ENCODE results near the gene PARD3.
"Not testable (repeated sequence)": the region's sequence is repeated elsewhere in the genome, so short reads cannot be mapped to it uniquely, and the experiment has no call there.

The PARD3 gene

DNA sequence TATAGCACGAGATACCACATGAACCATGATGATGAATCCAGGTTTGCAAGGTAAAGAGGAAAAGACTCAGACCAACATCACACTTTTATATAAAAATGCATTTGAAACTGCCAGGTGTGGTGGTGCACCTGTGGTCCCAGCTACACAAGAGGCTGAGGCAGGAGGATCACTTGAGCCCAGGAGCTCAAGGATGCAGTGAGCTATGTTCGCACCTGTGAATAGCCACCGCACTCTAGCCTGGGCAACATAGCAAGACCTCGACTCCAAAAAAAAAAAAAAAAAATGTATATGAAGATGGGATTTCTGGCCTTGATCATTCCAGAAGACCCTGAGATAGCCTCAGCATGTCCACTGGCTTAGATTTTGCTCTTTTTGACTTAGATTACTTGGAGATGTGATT, 161.6 kb downstream of the PARD3 start:
- no peak for DNase-seq

DNA sequence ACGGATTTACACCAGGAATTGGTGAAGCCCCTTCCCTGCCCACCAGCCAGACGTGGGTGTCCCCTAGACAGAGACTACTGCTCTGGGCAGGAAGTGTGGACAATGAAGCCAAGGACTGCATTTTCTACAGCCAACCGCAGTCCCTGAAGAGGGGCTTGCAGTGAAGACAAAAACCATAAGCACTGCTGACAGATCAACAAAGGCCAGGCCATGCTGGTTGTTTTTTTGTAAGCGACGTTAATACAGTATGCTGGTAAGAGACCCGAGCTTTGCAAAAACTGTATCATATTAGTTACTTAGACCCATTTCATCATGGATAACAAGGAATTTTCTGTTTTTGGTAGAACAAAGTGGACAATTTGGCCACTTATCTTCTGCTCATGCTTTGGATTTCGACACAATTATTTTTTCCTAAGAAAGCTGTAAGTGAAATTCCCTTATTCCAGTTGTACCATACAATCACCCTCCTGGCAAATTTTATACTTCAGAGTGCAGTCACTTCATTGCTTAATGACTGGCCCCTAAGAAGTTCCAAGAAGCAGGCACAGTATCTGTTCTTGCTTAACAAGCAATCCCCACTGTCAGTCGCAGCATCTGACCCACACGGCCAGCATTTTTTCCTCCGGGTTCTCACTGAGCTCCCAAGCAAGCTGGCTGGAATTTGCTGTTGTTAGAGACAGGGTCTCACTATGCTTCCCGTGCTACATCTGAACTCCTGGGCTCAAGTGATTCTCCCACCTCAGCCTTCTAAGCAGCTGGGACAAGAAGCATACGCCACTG, 163.5 kb downstream of the PARD3 start:
- DNase-seq: no peak

DNA sequence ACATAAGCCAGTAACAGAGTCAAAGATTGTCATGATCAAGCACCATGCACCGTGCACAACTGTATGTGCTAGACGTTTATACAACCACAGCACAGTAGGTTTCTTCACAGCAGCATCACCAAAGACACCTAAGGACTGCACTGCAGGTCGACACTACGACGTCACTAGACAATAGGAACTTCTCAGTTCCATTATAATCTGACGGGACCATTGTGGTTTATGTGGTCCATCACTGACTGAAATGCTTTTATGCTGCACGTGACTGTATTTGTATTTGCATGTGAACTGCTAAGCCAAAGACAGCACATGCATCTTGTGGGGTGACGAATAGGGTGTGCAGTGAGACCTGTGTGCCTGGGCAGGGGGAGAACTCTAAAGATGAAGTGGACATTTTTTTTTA, 164.9 kb downstream of the PARD3 start:
- no peak for DNase-seq

DNA sequence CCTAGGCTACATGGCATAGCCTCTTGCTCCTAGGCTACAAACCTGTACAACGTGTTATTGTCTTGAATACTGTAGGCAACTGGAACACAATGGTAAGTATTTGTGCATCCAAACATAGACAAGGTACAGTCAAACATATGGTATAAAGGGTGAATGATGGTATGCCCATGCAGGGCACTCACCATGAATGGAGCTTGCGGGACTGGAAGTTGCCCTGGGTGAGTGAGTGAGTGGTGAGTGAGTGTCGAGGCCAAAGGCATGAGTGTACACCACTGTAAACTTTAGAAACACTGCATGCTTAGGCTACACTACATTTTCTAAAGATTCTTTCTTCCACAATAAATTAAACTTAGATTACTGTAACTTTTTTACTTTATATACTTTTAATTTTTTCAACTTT, 165.7 kb downstream of the PARD3 start:
- no peak for DNase-seq

DNA sequence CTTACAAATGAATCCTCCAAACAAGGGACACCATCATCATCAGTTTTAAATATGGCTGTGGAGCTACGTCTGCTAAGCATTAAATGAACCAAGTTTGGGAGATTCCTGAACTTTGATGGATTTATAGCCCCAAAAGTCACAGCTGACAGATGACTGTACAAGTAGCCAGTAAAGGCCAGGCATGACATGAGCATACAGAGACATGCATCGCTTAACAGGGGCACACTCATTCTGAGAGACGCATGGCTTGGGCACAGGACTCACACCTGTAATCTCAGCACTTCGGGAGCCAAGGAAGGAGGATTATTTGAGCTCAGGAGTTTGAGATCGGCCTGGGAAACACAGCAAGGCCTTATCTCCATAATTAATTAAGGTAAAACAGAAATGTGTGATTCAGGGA, 166.2 kb downstream of the PARD3 start:
- DNase-seq: no peak

DNA sequence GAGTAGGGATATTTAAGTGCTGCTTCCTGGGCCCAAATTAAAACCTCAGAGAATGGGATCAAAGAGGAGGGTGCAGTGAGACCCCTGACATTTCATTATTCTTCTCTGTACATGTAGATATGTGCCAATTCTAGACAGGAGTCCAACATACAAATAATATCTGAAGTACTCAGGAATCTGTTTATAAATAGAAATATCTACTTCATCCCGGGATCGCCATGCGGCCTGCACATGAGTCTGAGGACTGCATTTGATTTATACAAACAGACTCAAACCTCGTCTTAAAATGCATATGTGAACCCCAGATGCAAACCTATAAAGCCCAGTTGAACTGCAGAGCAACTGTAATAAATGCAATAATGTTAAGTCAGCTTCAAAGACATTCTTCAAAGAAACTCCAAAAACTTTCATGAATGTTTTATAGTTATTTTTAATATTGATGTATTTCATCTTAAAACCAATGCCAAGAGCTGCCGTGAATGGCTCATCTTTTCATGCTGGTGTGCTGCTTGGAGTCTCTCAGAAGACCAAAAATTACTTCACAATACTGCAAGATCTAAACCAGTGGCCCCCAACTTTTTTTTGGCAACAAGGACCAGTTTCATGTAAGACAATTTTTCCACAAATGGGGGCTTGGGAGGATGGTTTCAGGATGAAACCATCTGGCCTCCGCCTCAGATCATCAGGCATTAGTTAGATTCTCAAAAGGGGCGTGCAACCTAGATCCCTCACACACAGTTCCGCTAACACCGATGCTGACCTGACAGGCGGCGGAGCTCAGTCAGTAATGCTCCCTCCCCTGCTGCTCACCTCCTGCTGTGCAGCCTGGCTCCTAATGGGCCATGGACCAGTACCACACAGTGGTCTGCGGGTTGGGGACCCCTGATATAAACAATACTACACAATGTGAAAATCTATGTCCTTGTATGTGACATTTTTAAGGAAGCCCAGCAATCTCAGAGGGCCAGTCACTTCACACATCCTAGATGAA, 166.9 kb downstream of the PARD3 start:
- no peak for DNase-seq

DNA sequence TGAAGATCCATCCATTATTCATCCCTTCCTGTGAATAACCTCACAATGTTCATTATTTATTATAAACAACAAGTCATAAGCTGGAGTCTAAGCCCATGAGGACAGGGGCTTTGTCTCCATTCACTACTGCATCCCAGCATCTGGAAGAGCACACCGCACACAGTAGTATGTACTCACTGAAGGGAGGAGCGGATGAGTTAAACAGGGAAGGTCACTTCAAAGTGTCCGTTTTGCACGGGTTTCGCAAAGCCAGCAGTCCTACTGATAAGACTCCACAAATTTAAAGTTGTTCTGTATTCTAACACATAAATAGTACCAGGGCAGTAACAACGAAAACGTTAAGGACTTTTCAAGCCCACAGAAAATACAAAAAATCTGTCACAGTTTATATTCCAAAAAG, 167.9 kb downstream of the PARD3 start:
- DNase-seq: no peak

DNA sequence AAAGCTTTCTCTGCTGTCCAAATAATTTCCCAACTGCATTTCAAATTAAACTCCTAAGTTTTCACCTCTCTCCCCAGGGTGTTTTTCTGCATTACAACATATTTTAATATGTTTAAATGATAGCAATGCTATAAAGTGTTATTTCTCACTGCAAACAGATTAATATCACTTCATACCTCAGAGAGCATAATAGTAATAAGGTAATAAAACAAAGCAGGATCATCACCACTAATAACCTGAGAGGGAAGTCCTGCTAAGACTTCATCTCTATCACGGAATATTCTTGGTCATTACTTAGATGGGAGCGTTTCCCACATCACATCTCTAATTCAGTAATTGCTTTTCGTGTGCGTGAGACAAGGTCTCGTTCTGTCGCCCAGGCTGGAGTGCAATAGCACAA, 168.8 kb downstream of the PARD3 start:
- no peak for DNase-seq

DNA sequence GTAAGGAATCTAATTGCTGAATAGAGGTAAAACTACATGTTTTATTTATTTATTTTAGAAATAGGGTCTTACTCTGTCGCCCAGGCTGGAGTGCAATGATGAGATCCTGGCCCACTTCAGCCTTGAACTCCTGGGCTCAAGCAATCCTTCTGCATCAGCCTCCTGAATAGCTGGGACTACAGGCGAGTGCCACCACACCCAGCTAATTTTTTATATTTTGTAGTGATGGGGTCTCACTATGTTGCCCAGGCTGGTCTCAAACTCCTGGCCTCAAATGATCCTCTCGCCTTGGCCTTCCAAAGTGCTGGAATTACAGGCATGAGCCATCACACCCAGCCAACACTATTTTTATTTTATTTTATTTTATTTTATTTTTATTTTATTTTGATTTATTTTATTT, 170.3 kb downstream of the PARD3 start:
- DNase-seq: not testable (repeated sequence)

DNA sequence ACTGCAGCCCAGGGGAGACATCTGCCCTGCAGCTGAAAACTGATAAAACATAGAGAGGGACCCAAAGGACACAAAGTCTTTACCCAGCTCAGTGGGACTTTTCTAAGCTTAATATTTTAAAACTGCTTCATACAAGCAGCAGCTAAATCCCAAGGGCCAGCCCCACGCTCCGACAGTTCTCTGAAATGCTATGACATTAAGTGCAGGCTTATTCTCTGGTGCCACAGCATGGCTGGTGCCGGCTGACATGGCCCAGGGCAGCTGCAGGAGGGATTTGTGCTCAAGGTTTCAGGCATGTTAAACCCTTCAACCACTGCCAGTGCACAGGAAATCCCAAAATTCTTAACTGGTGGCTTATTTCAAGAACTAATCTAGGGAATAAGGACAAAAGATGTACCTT, 170.9 kb downstream of the PARD3 start:
- no peak for DNase-seq

DNA sequence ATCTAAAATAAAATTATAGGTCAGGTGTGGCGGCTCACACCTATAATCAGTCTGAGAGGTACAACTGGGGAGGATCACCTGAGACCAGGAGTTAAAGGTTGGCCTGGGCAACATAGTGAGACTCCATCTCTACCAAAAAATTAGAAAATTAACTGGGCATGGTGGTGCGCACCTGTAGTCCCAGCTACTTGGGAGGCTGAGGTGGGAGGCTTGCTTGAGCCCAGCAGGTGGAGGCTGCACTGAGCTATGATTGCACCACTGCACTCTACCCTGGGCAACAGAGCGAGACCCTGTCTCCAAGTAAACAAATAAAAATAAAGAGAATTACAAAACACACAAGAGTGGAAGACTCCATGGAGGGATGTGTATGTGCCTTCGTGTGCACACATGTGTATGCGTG, 171.5 kb downstream of the PARD3 start:
- no peak for DNase-seq

DNA sequence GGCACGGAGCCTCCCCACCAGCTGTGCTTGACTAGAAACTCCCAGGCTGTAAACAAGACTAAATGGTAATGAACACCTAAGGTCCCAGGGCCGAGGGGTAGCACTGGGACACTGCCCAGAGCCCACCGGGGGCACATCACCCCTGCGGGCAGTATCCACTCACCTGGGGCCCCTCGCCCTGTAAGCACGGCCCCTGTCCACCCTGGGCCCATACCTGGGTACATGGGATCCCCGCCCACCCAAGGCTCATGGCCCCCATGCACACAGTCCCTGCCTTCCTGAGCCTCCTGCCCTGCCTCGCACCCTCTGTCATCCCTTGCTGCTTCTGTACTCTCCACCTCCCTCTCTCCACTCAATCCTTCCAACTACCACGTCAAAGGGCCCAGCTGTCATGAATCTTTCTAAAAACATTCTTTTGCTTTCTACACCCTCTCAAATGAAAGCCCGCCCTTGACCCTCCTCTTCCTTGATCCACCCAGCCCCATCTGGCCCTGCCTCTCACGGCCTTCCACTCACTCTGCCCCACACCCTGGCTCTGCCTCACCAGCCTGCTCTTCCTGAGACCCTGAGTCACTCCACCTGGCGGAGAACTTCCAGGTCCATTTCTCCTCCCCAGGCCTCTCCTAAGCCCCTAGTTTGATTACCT, 173.1 kb downstream of the PARD3 start:
- no peak for DNase-seq

DNA sequence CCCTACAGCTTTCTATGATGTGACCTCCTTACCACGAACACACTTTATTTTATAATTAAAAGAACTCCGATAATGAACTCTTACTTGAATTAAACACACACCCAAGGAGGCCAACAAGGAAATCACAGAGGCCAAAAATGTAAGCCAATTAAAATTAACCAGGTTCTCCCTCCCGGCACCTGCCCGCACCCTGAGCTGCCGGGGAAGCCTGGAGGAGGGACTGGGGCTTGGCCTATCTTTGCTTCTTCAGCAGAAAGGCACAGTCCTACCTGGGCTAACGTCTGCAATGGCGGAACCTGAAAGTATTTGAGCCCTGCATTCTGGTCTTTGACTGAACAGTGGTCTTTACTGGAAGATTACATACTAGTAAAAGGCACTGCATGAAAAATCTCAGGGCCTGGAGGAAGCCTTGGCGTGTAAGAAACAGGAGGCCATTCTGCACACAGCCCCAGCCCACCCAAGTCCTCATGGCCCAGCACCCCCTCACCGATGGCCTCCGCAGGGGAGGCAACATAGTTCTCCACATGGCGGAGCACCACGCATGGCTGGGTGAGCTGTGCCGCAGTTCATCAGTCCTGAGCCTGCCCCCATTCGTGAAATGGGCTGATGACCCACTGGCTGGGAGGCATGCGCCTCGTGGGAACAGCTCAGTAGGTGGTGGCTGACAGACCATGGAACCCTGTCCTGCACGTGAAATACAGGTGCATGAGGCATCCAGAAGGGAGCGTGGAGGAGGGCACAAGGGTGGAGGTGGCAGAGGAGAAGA, 173.8 kb downstream of the PARD3 start:
- DNase-seq: no peak

DNA sequence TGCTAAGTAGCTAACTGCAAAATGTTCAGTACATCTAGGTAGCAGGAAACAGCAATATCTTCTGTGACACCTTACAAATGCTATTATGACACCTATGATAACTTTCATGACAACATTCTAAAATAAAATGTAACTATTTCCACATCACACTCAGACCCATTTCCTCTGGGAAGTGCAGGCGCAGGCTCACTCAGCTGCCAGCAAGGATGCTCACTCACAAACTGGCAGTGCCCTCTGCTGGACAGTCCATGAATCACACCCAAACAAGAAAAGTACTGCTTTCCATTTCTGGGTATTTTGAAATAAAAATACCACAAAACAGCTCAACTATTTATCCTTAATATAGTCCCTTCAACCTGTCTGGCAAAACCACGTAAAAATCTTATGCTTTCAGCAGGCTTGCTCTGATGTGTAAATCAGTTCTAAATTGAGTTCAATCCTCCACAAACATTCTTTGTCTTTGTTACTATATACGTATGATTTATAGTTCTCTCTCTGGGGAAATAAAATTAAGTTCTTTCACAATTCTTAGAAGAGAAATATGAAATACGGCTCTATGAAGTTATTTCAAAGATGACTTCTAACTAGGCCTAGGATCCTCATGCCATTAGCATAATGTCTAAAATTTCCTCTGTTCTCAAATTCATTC, 176.6 kb downstream of the PARD3 start:
- peak in 47 of 51 donors; percentile 11 to 83 (median 53) for DNase-seq

DNA sequence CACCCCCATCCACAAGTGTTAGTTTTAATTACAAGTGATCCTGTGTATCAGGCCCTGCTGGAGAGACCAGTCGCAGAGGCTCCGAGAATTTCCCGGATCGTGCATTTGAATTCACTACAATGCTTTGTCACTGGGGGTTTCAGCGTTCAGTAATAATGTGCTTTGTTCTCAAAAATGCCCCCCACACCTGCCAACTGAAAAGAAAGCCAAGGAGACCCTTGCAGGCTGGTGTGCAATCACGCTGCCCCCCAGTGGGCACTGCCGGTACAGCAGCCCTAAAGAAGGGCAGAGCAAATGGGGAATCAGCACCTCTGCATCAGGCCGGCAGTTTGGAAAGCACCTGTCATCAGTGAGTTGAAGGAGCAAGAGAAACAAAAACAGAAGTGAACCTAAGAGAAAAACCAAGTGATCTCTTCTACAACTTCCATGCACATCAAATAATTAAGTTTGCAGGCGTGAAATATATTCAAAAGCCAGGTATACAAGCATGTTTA, 177.6 kb downstream of the PARD3 start:
- DNase-seq: peak in 44 of 51 donors; percentile 7 to 74 (median 38)

DNA sequence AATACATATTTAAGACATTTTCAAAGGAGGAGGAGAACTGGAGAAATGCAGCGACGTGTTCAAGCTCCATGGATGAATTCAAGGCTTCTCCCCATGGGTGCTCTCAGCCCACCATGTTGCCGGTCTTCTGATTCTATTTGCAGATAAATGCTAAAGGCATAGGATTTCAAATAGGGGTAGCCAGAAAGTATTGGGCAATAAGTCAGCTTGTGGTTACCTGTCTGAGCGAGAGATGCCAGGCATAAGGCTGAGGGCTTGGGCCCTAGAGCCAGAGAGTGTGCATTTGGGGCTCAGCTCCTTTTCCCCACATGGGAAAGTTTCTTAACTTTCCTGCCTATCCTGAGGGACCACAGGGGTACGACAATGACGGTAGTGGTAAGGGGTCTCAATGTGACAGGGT, 180.0 kb downstream of the PARD3 start:
- DNase-seq: no peak

DNA sequence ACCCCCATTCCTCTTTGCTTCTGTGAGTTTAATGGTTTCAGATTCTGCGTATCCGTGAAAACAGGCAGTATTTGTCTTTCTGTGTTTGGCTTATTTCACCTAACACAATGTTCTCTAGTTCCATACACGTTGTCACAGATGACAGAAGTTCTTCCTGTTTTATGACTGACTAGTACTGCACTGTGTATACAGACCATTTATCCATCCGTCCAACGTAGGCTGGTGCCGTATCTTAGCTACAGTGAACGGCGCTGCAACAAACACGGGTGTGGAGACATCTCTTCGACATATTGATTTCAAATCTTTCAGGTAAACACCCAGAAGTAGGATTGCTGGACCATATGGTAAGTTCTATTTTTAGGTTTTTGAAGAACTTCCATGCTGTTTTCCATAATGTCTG, 181.7 kb downstream of the PARD3 start:
- DNase-seq: no peak

DNA sequence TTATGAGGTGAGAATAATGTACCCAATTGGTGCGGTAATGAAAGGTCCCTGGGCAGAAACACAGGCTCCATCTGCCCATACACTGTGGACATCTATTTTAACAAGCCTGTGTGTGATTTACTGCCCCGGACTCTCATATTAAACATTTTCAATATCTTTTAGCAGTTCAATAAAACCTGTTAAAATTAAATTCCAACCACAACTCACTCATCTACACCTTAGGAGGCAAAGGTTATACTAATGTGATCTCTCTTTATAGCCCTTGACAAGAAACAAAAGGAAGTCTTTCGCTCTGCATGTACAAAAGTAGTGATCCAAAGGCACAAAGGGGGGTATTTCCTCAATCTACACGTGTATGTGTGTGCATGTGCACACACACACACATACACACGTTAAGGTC, 186.0 kb downstream of the PARD3 start:
- no peak for DNase-seq

DNA sequence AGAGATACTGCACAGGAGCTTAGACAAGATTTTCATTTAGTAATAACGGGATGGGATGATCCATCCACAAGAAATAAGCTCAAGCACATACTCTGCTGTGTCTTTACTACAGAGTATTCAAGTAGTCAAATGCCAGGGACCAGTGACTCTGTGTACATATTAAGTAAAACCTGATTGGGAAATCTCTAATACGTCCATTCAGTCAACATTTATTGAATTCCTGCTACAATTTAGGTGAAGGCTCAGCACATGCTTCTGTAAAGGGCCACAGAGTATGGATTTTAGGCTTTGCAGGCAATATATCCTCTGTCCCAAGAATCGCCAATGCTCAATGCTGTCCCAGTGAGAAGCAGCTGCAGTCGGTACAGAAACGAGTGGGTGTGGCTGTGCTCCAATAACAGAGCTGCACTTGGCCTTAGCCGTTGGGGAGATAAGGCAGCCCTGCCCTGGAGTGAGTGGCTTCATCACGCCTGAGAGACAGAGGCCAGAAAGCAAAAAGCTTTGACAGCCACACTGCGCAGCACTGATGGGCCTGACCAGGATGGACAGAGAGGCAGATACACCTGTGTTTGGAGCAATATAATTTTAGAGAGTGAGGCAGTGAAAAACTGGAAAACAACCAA, 186.8 kb downstream of the PARD3 start:
- peak in 1 of 51 donors; percentile 9 for DNase-seq

DNA sequence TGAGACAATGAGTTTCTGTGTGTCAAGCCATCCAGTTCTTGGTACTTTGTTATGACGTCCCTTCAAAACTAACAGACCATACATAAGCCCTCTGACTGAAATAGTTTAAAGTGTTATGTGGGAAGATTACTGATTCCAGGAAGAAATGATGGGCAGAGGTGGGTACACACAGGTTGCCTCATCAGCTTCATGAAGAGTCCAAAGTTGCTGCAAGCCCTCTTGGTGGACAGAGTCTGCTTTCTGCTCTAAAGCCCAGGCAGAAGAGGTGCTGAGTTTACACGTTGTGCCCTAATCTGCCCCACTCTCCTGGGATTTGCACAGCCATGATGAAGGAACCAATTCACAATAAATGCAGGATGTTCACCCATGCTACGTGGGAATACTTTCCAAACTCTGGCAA, 187.4 kb downstream of the PARD3 start:
- no peak for DNase-seq

Data from hypothalamus (tissue), 51 donors.